SU-DHL-6 (cell line): Measurements from ENCODE around the gene MTFMT.

Experiments
- CTCF ChIP-seq: fragments of 200-600 bp; sonication (generic); IDR thresholded peaks from one replicate; pipeline ENCODE4 v1.5.1; 2017; ENCODE audit warnings: antibody characterized with exemption, mild to moderate bottlenecking, low read length, moderate library complexity; ENCODE audit not compliant: insufficient read depth, poor library complexity, severe bottlenecking
- EZH2phosphoT487 ChIP-seq: fragments of 200-600 bp; sonication (generic), shearing (Covaris generic); conservative IDR thresholded peaks from 2 replicates; pipeline ENCODE4 v1.6.1; 2018; ENCODE audit warnings: mild to moderate bottlenecking, antibody characterized with exemption, low read length, moderate library complexity, mixed read lengths

GRCh38 chr15:65020419-65020818, 9.0 kb downstream of the MTFMT start:
- TF ChIP-seq CTCF (no peak), EZH2phosphoT487 (no peak)
